Hepatocyte (in vitro differentiated cells): ENCODE measurements around the gene ADGRD1. TPM values are rescaled to one million over a fixed set of nuclear protein-coding genes. Genes with fewer than 3 reads are reported as not detected.

Experiments used
- DNase-seq: peaks from one replicate; pipeline ENCODE4 v3.0.0-alpha.2; 2016; ENCODE audit warnings: low spot score
- H2AFZ ChIP-seq: fragments of 200-600 bp; sonication (generic); 2 replicates; pipeline ENCODE4 v1.6.0; 2016; ENCODE audit warnings: antibody characterized with exemption, mild to moderate bottlenecking
- H3K27ac ChIP-seq: fragments of 200-600 bp; sonication (generic); 2 replicates; pipeline ENCODE4 v1.5.1; 2016; ENCODE audit warnings: mild to moderate bottlenecking
- H3K27me3 ChIP-seq: fragments of 200-600 bp; sonication (generic); 2 replicates; pipeline ENCODE4 v1.6.1; 2016
- H3K36me3 ChIP-seq: fragments of 200-600 bp; sonication (generic); replicated peaks from 2 replicates; pipeline ENCODE4 v1.5.1; 2016; ENCODE audit warnings: low read depth; ENCODE audit not compliant: insufficient read depth
- H3K4me1 ChIP-seq: fragments of 200-600 bp; sonication (generic); 2 replicates; pipeline ENCODE4 v1.5.1; 2016; ENCODE audit warnings: mild to moderate bottlenecking, moderate library complexity; ENCODE audit not compliant: insufficient read depth
- H3K4me2 ChIP-seq: fragments of 200-600 bp; sonication (generic); 2 replicates; pipeline ENCODE4 v1.6.0; 2016
- H3K4me3 ChIP-seq: fragments of 200-600 bp; sonication (generic); 2 replicates; pipeline ENCODE4 v1.5.1; 2016; ENCODE audit warnings: mild to moderate bottlenecking
- H3K79me2 ChIP-seq: fragments of 200-600 bp; sonication (generic); 2 replicates; pipeline ENCODE4 v1.6.0; 2017; ENCODE audit warnings: mild to moderate bottlenecking
- H3K9me2 ChIP-seq: fragments of 200-600 bp; sonication (generic); replicated peaks from 2 replicates; pipeline ENCODE4 v1.6.0; 2017; ENCODE audit warnings: mild to moderate bottlenecking; ENCODE audit not compliant: insufficient read depth
- H3K9me3 ChIP-seq: fragments of 200-600 bp; sonication (generic); 2 replicates; pipeline ENCODE4 v1.5.1; 2016; ENCODE audit warnings: low read depth, mild to moderate bottlenecking
- H4K20me1 ChIP-seq: fragments of 200-600 bp; sonication (generic); 2 replicates; pipeline ENCODE4 v1.6.0; 2016; ENCODE audit warnings: mild to moderate bottlenecking; ENCODE audit not compliant: insufficient read depth, poor library complexity, severe bottlenecking
- CTCF ChIP-seq: fragments of 200-600 bp; sonication (generic); IDR thresholded peaks from 2 replicates; pipeline ENCODE4 v1.5.1; 2016; ENCODE audit warnings: antibody characterized with exemption, mild to moderate bottlenecking; ENCODE audit not compliant: poor library complexity
- EZH2 ChIP-seq: fragments of 200-600 bp; sonication (generic); IDR thresholded peaks from 2 replicates; pipeline ENCODE4 v1.6.1; 2016; ENCODE audit warnings: antibody characterized with exemption, mild to moderate bottlenecking, borderline replicate concordance
- EZH2phosphoT487 ChIP-seq: fragments of 200-600 bp; sonication (generic); IDR thresholded peaks from one replicate; pipeline ENCODE4 v1.6.1; 2018; ENCODE audit warnings: antibody characterized with exemption, mild to moderate bottlenecking, low read depth, moderate library complexity; ENCODE audit not compliant: unreplicated experiment, severe bottlenecking
- WGBS: methylation state at CpG from one replicate; pipeline ENCODE4 v1.1.6; 2016; ENCODE audit warnings: low lambda C conversion rate; ENCODE audit errors: missing lambda C conversion rate; 5-methylcytosine and 5-hydroxymethylcytosine counted together
- polyA plus RNA-seq: library from polyadenylated mRNA; unstranded; fragments of >200 nt; fragmentation: Nextera tagmentation; extraction: Ambion mirVana; gene quantifications from 2 replicates; pipeline ENCODE4 v1.2.1, GENCODE V29; 2016
- total RNA-seq: library from RNA; depleted of rRNA; stranded (reverse); fragments of >200 nt; gene quantifications from 2 replicates; pipeline ENCODE4 v1.2.3, GENCODE V29; 2014

ADGRD1 gene
- total and polyA plus RNA-seq, 2 experiments from 2014 or later: 18.1 to 18.5 TPM

GRCh38 chr12:130920723-130921381 lies 32.9 kb upstream of the ADGRD1 start:
- Histone ChIP-seq H3K4me2 (no peak overlapping the region), H3K9me3 (no peaks in the 10 kb centered on the region), H3K9me2 (no peaks in the 10 kb centered on the region), H4K20me1 (no peaks in the 10 kb centered on the region), H2AFZ (no peak overlapping the region), H3K27ac (peak overlapping the region; percentile 31), H3K4me1 (peaks cover 9% of the 10 kb centered on the region), H3K79me2 (no peaks in the 10 kb centered on the region), H3K4me3 (no peak overlapping the region), H3K36me3 (no peaks in the 10 kb centered on the region), H3K27me3 (peaks cover under 1% of the 10 kb centered on the region)
- 45% methylated on average over 8 of the region's 8 CpGs for WGBS
- TF ChIP-seq EZH2 (no peak), EZH2phosphoT487 (no peak), CTCF (no peak)
- DNase-seq: peak; percentile 59

GRCh38 chr12:130922511-130922953 lies 31.2 kb upstream of the ADGRD1 start:
- H3K27me3 ChIP-seq: no peaks in the 10 kb centered on the region
- H3K27ac ChIP-seq: no peak overlapping the region
- H4K20me1 ChIP-seq: no peaks in the 10 kb centered on the region
- H3K4me1 ChIP-seq: peaks cover 9% of the 10 kb centered on the region
- no peaks in the 10 kb centered on the region for H3K9me2 ChIP-seq
- no peak overlapping the region for H3K4me3 ChIP-seq
- no peak for DNase-seq
- no peaks in the 10 kb centered on the region for H3K79me2 ChIP-seq
- H3K9me3 ChIP-seq: no peaks in the 10 kb centered on the region
- H2AFZ ChIP-seq: no peak overlapping the region
- 75% methylated on average over 4 of the region's 4 CpGs for WGBS
- H3K36me3 ChIP-seq: no peaks in the 10 kb centered on the region
- TF ChIP-seq CTCF (no peak), EZH2 (no peak), EZH2phosphoT487 (no peak)
- no peak overlapping the region for H3K4me2 ChIP-seq

GRCh38 chr12:130924966-130925665 lies 28.6 kb upstream of the ADGRD1 start:
- Histone ChIP-seq H3K4me3 (no peak overlapping the region), H3K79me2 (no peaks in the 10 kb centered on the region), H2AFZ (no peak overlapping the region), H3K4me1 (peaks cover 9% of the 10 kb centered on the region), H3K9me2 (no peaks in the 10 kb centered on the region), H3K9me3 (no peaks in the 10 kb centered on the region), H3K36me3 (no peaks in the 10 kb centered on the region), H3K27me3 (no peaks in the 10 kb centered on the region), H4K20me1 (no peaks in the 10 kb centered on the region), H3K4me2 (no peak overlapping the region), H3K27ac (no peak overlapping the region)
- 90% methylated on average over 23 of the region's 23 CpGs for WGBS
- TF ChIP-seq EZH2: no peak
- TF ChIP-seq EZH2phosphoT487: no peak
- TF ChIP-seq CTCF: no peak
- no peak for DNase-seq
